NCI-H526 (cell line): ENCODE data around the gene DPP4.

Experiments used
- DNase-seq, 2 experiments: peaks; one replicate each; lab custom pipeline; 2025; lab: John Stamatoyannopoulos, UW

The DPP4 gene

DNA sequence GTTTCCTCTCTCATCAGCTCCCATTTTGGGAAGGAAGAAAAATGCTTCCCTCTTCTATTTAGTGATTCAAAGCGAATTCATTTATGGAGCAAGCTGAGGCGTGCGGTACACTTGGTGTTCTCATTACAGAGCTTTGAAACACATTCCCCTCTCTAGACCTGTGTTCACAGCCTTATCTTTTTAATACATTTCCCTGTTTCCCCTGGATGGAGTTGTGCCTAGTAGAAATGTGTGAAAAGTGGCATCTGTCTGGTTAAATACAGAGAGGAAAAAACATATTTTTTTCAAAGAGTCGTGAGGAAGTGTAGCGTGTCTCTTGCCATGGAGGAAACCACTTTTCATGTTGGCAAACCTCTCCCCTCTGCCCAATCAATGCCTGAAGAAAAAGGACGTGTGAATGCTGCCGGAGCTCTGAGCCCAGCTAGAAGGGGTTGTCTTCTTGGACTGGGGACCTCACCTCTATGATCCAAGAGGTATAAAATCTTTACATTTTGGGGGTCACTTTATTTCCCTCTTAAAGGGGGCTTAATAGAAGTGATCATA lies 52.4 kb downstream of the DPP4 start:
- no peak for DNase-seq

DNA sequence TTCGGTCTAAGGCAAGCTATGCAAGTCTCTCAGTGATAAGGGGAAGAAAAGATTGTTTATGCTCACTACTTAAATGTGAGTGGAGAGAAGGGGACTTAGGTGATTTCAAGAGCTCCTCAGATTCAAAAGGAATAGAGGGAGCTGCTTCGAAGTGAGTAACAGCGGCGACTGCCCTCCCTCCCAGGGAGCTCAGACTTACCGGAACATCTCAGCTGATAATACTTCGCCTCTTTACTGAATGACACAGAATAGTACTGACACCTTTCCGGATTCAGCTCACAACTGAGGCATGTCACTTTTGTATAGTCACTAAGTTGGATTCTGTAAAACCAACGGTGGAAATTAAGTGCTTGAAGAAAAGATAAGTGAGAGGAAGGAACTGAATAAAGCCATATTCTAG lies 55.5 kb downstream of the DPP4 start:
- no peak for DNase-seq

DNA sequence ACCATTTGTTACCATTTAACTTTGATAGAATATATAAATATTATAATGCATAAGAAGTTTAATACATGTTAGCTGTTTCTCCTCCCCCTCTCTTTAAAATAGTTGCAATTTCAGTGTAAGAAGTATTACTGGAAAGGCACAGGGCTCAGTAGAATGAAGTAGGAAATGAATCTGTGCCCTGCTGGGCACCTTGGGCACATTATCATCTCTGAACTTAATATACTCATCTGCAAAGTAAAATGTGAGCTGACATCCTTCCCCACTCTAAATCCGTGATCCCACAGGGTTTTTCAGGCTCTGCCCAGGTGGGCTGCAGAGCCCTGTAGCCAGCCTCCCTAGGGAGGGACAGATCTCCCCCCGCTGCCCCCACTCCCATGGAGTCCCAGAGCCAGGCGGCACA lies 56.8 kb downstream of the DPP4 start:
- no peak for DNase-seq

DNA sequence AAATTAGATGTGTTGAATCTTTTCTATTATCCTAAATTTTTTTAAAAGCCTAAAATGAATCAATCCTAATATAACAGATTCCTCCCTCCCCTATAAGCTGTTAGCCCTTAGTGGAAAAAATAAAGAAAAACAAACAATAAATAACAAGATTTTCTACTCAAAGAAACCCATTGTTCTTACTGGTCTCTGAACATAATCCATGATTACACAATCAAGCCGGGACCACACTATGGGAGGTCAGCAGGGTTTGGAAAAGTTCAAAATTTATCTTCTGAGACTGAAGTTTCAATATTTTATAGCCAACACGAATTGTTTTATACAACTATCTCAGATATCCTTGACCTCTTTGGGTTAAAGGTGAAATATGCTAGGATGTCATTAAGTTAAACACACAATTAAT lies 57.9 kb downstream of the DPP4 start:
- DNase-seq, result no peak

DNA sequence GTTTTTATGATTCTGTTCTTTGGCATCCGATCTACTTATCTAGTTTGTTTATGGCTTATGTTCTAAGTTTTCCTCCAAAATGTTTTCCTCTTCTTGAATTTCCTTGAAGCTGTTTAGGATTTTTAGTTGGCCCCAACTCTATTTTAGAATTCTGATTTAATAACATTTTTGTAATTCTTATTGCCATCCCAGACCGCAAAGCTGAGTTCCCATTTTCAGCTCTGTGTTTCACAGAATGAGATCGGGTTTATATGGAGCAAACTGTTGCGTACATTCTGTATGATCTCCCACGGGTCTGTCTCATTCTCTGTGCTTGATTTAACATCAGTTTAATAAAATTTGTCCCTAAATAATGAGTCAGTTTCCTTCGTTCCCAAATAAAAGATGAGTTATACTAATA lies 59.3 kb downstream of the DPP4 start:
- DNase-seq, result no peak

DNA sequence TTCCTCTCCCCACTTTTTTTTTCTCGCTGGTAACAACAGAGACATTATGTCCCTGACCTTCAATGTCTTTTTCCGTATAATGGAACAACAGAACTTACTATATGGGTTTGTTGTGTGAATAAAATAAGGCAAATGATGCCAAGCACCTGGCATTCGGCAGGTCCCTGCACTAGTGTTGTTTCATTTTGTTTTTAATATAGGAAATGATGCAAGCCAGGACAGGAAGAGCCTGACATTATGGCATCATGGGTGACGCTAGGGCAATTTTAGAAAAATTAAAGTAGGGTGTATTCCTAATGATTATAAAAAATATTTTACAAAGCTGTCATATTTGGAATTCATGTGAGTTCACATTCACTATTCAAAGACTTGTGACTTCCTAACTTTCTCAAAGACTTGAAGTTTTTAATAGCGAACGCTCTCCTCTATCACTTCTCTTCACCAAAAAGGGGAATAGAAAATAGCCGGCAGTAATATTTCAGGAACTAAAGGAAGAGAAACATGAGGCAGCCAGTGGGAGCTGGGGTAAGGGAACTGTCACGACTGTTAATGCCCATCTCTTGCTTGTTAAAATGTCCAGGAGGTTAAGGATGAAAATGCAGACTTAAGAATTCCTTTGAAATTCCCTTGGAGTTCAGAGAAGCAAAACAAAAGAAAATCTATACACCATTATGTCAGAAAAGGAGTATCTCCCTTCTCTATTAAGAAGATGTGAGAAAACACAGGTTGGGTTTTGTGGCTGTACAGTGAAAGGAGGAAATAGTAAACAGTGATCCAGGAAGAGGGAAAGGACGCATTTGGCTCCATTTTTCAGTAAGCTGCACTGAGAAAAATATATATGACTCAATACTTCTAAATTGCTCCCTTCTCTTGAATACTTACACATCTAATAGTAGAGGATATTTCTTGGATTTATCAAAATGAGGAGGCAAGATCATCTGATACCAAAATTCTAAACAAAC lies 60.2 kb downstream of the DPP4 start:
- no peak for DNase-seq

DNA sequence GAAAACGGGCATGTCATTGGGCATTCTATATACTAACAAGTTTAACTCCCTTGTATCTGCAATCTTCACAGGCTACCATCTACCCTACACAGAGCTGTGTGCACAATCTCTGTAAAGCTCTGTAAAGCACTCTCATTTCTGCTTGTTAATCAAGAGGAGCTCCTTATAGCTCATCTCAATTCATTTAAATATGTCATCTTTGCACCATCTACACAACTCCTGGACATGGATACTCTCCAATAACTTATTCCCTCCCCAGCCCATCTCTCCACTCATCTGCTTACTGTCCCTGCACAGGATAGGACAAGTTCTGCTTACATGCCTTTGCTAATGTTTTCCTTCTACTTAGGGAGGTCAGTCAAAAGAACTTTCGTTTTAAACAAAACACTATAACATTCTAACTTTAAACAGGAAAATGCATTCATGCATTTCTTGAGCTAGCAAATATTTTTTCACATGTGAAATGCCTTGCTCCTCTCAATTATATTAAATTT lies 61.4 kb downstream of the DPP4 start:
- DNase-seq, result no peak

DNA sequence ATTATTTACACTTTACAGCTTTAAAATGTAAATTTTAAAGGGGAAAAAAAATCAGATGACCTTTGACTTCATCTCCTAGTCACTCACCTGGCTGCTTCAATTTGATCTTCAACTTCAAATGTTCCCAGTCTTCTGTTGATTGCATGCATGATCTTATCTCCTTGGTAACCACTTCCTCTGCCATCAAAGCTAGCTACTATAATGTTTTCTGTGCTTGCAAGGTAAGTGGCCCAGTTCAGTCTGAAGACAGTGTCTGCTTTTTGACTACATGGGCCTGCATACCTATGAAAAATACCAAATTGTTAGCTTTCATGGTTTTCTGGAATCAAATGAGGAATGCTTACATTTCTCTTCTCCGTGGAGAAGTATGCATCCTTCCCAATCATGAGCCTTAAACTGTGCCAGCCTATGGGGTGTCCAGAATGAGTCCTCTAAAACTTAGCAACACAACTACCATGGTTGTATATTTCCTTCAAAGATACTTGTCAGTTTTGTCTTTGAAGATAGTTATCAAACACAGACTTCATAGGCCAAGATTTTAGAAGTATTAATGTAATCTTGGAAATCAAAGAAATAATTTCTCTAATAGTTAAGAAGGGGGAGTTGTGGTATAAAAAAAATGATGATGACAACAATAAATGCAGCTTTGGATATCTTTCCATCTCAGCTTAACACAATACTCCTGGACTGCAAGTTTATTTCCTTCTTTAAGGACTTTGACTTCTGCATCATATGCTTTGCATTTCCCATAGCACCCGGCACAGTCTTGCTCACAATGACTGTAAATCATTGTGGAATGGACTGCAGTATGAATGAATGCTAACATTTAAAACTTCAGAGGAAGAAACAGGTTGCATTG lies 62.1 kb downstream of the DPP4 start:
- DNase-seq, result no peak

DNA sequence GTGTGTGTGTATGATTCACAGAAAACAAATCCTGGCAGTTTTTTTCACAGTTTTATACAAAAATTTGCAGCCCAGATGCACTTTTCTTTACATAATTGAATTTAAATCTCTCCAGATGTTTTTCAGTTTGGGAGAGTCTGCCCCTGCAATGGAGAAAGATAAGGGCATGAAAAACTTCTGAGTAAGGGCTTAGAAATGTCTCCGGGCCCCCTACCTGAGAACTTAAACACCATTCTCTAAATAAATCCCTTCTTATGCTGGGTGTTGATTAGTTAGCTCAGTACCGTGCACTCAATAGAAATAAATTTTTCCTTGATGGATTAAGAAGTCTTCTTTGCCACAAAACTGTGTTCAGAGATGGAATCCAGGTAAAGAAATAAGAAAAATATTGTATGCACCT lies 64.5 kb downstream of the DPP4 start:
- no peak for DNase-seq

DNA sequence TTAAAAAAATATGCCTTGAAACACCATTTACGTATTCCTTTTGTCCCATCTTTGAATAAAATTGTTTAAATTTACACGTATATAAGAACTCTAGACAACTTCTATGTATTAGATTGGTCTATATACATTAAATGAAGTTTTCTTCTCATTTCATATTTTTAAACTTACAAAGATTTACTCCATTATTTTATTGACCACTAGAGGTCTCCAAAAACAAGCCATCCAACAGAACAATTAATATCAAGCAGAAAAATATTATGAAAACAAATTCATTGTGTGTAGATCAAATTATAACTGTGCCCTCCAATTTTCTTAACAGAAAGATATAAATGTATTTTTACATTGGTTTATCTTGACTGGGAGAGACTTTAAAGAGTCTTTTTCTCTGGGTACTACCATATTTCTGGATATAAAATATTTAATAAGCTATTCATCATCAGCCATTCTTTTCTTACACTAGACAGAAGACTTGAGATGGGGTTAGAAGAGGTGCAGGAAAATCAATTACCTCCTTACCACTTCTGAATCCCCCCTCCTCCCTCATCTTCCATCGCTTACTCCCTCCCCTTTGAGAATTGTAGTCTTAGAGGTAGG lies 66.5 kb downstream of the DPP4 start:
- peak in 1 of 2 experiments; percentile 33 for DNase-seq

DNA sequence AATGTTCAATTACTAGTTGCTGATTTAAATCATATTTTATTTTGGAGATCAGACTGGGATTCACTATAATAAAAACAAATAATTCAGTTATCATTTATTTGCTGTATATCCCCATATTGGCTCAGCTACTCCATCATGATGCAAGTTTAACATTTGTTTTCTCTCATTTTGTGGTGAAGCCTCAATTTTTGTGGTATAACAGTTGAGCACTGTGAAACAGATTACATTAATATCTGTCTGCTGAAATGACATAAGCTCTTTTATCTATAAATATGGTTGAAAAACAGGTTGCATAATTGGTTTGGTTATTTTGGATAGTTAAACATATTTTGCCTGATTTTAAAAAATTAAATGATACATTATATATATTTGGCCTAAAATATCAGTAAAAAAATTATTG lies 67.7 kb downstream of the DPP4 start:
- DNase-seq, result no peak

DNA sequence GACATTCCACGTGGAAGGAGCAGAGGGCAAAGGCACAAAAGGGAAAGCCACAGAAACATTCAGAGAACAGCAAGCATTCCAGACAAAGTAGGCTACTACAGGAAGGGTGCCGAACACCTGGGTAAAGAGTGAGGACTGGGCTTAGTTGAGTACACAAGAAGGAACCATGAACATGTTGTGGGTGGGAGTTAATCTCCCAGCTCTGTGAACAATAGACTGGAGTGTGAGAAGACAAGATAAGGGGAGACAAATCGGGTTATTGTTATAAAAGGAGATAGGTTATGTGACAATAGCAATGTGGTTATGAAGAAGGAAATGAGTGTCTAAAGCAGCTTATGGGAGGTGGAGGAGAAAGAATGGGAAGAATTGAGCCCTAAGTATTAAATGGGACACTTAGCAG lies 70.0 kb downstream of the DPP4 start:
- no peak for DNase-seq

DNA sequence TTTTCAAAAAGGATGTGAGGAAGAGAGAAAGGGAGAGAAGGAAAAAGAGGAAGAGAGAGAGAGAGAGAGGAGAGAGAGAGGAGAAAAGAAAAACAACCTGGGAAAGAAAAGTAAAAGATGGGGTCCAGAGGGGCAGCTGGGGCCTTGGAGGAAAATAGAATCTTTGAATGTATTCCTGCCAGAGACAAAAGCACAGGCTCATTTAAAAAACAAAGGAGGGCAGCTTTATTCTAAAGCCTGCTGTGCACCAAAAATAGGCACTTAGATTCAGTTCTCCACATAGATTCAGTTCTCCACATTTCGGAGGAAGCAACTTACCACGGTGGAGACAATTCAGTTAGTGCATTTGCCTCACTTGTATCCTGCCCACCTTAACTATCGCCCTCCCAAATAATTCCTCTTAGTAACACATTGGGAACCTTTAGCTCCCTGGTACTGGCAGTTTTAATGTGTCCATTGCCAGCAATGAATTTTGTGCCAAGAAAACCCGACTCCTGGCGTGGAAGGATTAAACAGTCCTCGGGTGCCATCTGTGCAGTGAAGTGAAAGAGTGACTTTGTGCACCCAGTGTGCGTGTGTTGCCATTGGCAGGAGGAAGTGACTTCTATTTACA lies 71.3 kb downstream of the DPP4 start:
- no peak for DNase-seq

DNA sequence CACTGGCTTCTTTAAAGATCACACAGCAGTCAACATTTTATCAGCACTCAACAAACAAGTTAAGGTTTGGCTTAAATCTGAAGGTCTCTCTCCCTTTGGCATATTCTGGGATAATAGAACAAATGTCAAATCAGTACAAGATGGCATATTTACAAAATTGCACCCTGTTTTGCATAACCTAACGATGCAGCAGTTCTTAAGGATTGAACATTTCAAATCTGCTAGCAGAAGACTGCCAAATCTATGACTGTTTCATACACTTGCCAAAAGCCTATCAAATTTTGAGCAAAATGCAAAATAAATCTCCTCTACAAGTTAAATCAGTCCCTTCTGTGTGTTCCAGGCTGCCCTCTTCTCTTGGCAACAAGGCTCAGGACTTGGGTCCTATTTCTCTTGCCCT lies 73.6 kb downstream of the DPP4 start:
- no peak for DNase-seq

DNA sequence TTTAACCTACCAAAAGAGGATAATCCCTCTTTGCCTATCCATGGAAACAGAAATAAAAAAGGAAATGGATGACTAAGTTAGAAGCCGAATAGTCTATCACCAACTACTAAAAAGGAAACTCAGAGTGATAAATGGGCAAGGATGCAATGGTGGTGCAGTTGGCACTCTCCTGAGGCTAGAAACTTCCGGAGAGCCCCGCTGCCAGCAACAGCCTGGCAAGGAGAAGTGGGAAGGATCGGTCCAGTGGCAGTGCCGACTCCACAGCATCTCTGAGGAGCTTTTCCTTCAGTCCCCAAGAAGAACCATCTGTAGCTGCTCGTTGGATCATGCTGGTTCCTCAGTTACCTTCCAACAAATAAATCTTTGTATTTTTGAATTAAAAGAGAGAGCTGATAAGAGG lies 74.7 kb downstream of the DPP4 start:
- DNase-seq, result no peak

DNA sequence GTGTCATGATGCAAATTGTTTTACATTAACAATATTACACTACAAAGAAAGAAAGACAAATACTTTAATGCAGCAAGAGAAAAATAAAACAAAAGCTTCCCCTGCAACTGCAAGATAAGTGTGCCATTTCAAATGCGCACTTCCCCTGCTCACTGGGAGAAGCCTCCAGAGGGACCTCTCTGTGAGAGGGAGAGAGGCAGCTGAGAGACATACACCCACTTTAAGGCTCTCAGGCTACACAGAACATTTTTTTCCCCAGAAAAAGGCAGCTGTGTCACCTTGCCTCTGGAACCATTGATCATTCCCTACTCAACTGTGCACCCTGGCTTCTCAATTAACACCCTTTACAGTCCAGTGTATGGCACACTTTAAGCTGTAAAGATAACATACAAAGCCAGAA lies 75.2 kb downstream of the DPP4 start:
- no peak for DNase-seq

DNA sequence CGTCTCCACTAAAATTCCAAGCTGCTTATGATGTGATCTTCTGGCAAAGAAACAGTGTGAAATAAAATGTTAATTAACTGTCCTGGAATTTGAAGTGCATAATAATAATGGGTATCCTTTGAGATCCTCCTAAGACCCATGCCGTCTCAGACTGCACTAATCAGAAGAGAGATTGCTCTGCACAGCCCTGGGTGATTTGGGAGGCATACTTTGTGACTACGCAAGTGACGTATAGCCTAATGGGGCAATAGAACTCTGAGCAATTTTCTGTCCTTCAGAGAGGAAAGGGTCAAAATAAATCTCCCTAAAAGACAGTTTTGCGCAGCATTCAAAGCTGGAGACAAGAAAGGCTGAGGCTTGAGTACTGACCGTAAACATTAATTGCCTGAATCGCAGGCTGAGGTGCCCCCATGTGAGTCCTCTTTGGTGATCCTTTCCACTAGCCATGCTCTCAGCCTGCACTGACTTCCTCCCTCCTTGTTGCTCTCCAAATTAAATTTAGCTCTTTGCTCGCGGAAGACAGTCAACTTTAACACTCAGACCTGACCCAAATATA lies 76.0 kb downstream of the DPP4 start:
- DNase-seq, result no peak

DNA sequence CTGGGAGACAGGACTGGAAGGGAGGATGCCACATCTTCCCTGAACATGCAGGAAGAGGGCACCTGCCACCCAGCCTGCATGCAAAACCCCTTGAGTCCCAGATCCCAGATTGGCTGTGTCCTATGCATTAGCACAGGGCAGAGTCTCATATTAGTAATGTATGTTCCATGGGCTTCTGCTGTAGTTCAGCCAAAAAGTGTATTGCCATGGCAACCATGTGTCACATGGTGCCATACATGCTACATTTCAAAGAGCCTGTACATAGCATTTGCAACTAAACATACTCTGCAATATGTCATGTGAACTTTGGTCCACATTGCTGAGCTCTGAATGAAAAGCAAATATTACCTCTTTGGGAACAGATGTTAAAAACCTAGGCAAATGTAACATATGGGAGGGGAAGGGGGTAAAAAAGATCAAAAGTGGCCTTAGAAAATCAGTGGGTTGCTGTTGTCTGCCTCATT lies 78.4 kb downstream of the DPP4 start:
- peak; percentile 19 to 22 for DNase-seq

DNA sequence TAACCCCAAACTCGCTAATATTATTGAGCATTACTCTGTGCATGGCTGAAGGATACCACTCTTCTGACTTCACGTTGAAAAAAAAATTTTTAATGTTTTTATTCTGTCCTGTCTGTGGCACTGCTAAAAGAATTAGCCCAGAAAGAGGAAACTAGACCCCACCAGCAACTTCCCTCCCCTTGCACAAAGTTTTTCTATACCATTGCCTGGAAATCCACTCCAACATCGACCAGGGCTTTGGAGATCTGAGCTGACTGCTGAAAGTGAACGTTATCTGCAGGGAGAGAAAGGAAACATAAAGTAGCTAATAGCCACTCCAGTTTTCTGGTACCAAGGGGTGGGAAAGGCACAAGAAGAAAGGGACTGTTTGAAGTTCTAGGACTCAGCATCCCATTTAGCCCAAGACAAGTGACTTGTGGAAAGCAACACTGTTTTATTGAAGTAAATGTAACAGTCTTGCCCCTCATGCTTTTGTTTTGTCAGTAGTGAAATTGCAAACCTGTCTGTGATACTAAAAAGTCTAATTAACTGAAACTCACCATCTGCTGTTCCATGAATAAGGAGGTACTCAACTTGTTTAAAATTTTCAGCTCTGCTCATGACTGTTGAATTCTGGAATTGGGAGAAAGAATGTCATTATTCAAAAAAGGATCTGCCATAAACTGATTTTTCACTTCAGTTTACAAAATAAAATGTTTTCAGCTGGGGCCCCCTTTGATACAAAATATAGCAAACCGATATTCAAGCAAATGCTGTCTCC lies 79.1 kb downstream of the DPP4 start:
- no peak for DNase-seq

DNA sequence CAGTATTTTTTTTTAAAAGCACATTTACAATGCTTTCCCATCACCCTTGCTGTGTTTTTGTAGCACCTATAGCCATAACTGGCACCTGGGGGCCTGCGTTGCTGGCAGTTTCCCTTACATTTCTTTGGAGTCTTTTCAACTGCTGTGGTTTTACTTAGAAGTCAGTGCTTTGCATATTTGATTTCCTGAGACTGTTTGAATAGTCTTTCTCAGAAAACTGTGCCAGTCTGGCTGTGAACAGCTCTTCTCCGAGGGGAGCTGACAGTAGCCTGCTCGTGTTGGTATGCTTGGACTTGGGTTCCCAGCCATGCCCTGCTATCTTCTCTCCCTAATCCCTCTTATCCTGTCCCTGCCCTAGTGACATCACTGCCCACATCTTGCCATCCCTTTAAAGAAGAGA lies 81.5 kb downstream of the DPP4 start:
- no peak for DNase-seq

DNA sequence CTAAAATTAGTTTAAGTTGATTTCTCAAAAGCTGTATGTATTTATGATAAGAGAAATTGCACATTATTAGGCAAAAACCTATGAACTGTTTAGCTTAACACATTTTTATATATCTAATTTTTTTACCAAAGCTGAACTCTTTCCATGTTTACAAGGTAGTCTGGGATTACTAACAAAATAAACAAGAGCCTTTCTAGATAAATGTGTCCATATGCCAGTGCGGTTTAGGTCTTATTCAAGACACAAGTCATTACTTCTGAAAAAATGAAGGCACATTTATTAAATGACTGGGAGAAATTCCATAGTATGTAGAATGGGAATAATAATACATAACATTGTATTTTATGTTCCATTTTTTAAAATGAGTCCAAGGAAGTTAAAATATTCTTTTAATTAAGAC lies 82.0 kb downstream of the DPP4 start:
- no peak for DNase-seq
